Gastrocnemius medialis (tissue), 4 donors: ENCODE data around the gene ADARB2. TPM values are rescaled to one million over a fixed set of nuclear protein-coding genes. Genes with fewer than 3 reads are reported as not detected.

Experiments
- ATAC-seq, 2 donors: fragments of 150-250 bp; one replicate each; pipeline ENCODE4 v1.9.1; 2016
- DNase-seq, 2 donors: peaks; one replicate each; pipeline ENCODE4 v3.0.0-alpha.2; 2019
- H3K27ac ChIP-seq, 4 donors: fragments of 200-600 bp; sonication (generic); 1 replicate in 1 of 4; 2 replicates in 3 of 4; pipeline ENCODE4 v1.5.1; 2016 to 2018; ENCODE audit warnings: mild to moderate bottlenecking in 2 of 4, moderate library complexity in 1 of 4
- H3K27me3 ChIP-seq, 3 donors: fragments of 200-600 bp; sonication (generic) in 2 of 3; 1 replicate in 1 of 3; 2 replicates in 2 of 3; pipeline versions ENCODE4 v1.5.1 to v1.6.0; 2016 to 2019; ENCODE audit warnings: mild to moderate bottlenecking in 1 of 3, moderate library complexity in 1 of 3
- H3K36me3 ChIP-seq, 2 donors: fragments of 200-600 bp; sonication (generic) in 1 of 2; one replicate each; pipeline ENCODE4 v1.5.1; 2017 to 2018
- H3K4me1 ChIP-seq, 2 donors: fragments of 200-600 bp; sonication (generic) in 1 of 2; one replicate each; pipeline ENCODE4 v1.5.1; 2016 to 2017; ENCODE audit warnings: mild to moderate bottlenecking in 2 of 2
- H3K4me3 ChIP-seq, 4 donors: fragments of 200-600 bp; sonication (generic) in 3 of 4; 1 replicate in 1 of 4; 2 replicates in 3 of 4; pipeline ENCODE4 v1.5.1; 2016 to 2019; ENCODE audit warnings: mild to moderate bottlenecking in 2 of 4
- H3K9me3 ChIP-seq, 3 donors: fragments of 200-600 bp; sonication (generic) in 2 of 3; 1 replicate in 1 of 3; 2 replicates in 2 of 3; pipeline ENCODE4 v1.5.1; 2016 to 2019
- POLR2A ChIP-seq, 2 donors: fragments of 450-650 bp; IDR thresholded peaks; one replicate each; pipeline ENCODE4 v1.6.1; 2017; ENCODE audit warnings: antibody characterized with exemption in 2 of 2, mild to moderate bottlenecking in 2 of 2, moderate library complexity in 2 of 2
- in situ Hi-C, 4 donors: fragments of 200-750 bp; cut with MboI; loops; one replicate each; pipeline versions ENCODE4 v1.15.0 to v1.8.0; 2017; ENCODE audit warnings: low sequenced_read_pairs in 4 of 4
- intact Hi-C: fragments of 100-400 bp; cut with DNase I; formaldehyde crosslinking; loops from one replicate; pipeline ENCODE4 v1.15.1; 2023; ENCODE audit warnings: low total_unique reads
- total RNA-seq, 4 donors: library from RNA; depleted of rRNA; stranded (reverse); fragments of >200 nt; gene quantifications; one replicate each; pipeline versions ENCODE4 v1.1.0 to v1.2.3, GENCODE V29; 2016
- TF ChIP-seq, protein P1 (sequence below), 5 experiments: fragments of 450-650 bp in 3 of 5; fragments of 200-600 bp in 2 of 5; sonication (generic) in 2 of 5; IDR thresholded peaks in 4 of 5; conservative IDR thresholded peaks in 1 of 5; 1 replicate in 4 of 5; 2 replicates in 1 of 5; pipeline ENCODE4 v1.5.1; 2016 to 2019; ENCODE audit warnings: antibody characterized with exemption in 5 of 5, mild to moderate bottlenecking in 3 of 5, moderate library complexity in 3 of 5

The ADARB2 gene
- total RNA-seq, 4 donors from 2014 or later: 0.07 to 0.87 (median 0.10) TPM

DNA sequence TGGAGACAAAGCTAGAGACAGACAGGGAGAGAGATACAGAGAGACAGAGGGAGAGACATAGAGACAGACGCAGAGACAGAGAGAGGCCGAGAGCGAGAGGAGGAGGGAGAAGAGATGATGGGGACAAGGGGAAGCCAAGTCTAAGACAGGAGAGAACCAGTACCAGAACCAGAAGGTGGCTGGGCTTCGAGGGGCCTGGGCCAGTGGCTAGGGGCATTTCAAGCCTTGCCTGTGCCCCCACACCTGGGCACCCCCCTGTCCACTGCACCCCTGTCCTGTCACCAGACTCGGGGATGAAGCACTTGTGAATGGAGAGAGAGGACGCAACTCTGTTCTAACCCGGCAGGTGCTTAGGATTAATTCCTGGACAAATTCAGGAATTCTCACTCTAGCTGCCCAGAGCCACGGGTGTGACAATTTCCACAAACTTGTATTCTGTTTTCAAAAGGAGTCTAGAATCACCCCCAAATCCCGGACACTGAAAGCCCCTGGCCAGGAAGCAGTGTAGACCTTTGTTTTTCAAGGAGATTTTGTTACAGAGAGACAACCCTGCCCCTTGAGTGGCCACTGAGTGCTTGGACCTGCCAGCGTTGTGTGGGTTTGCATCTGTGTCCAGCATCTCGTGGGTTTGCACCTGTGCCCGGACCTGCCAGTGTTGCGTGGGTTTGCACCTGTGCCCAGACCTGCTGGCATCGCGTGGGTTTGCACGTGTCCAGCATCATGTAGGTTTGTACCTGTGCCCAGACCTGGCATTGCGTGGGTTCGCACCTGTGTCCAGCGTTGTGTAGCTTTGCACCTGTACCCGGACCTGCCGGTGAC is 523.9 kb downstream of the ADARB2 start:
- Histone ChIP-seq H3K36me3 (no peaks in the 10 kb centered on the region), H3K27me3 (no peaks in the 10 kb centered on the region), H3K4me3 (no peak overlapping the region), H3K9me3 (no peaks in the 10 kb centered on the region), H3K27ac (no peak overlapping the region), H3K4me1 (no peaks in the 10 kb centered on the region)
- intact Hi-C loops: no loop called here
- no peak for TF ChIP-seq POLR2A (IDR thresholded peaks at IDR 0.05)
- TF ChIP-seq, protein P1, sequence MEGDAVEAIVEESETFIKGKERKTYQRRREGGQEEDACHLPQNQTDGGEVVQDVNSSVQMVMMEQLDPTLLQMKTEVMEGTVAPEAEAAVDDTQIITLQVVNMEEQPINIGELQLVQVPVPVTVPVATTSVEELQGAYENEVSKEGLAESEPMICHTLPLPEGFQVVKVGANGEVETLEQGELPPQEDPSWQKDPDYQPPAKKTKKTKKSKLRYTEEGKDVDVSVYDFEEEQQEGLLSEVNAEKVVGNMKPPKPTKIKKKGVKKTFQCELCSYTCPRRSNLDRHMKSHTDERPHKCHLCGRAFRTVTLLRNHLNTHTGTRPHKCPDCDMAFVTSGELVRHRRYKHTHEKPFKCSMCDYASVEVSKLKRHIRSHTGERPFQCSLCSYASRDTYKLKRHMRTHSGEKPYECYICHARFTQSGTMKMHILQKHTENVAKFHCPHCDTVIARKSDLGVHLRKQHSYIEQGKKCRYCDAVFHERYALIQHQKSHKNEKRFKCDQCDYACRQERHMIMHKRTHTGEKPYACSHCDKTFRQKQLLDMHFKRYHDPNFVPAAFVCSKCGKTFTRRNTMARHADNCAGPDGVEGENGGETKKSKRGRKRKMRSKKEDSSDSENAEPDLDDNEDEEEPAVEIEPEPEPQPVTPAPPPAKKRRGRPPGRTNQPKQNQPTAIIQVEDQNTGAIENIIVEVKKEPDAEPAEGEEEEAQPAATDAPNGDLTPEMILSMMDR (IDR thresholded peaks at IDR 0.05 in 4 of 5, conservative IDR thresholded peaks at IDR 0.05 in 1 of 5): no peak
- DNase-seq (no peak), ATAC-seq (no peak)
- in situ Hi-C loops: no loop called here

DNA sequence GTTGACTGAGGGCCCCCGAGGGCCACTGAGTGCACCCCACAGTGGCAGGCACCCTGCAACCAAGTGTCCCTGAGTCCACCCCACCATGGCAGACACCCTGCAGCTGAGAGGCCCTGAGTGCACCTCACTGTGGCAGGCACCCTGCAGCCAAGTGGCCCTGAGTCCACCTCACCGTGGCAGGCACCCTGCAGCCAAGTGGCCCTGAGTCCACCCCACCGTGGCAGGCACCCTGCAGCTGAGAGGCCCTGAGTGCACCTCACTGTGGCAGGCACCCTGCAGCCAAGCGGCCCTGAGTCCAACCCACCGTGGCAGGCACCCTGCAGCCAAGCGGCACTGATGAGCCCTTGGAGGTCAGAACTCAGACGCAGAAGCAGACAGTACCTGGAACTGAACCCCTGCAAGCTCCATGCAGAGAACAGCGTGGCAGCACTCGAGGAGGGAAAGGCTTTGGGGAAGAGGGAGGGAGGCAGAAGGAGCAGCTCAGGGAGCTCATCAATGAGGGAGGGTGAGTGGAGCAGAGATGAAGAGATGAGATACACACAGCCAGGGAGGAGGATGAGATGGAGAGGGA is 524.7 kb downstream of the ADARB2 start:
- Histone ChIP-seq H3K4me3 (no peak overlapping the region), H3K27ac (no peak overlapping the region), H3K27me3 (no peaks in the 10 kb centered on the region), H3K4me1 (no peaks in the 10 kb centered on the region), H3K9me3 (no peaks in the 10 kb centered on the region), H3K36me3 (no peaks in the 10 kb centered on the region)
- DNase-seq (no peak), ATAC-seq (no peak)
- no peak for TF ChIP-seq POLR2A (IDR thresholded peaks at IDR 0.05)
- TF ChIP-seq, protein P1 (IDR thresholded peaks at IDR 0.05 in 4 of 5, conservative IDR thresholded peaks at IDR 0.05 in 1 of 5): no peak
- intact Hi-C loops (no loop called here), in situ Hi-C loops (no loop called here)

DNA sequence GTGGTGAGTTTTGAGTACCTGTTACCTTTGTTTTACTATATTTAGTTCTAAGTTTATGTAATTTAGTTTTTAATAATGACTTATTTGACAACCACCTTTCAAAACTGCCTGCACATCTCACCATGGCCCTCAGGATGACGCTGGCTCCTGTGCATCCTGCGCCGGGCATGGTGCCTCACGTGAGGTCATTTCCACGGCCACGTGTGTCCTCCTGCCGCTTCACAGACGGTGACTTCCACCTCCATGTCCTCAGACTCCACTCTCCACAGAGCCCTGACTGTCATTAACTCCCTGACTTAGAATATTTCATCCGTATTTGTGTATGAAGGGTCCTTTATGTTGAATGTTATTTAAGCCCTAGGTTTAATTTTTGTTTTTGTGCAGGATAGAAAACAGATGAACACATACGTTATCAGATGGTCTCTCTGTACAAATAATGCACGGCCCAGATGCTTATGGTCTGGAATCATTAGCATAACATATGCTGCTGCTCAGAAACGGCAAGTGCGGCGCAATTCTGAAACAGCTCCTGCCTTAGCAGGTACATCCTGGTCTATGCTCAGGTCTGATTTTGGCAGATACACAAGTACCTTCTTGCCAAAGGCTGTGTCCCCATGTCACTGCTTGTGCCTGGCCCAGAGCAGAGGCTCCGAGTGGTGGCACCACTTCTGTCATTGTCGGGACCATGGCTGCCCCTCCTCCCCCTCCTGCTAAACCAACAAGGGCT is 525.3 kb downstream of the ADARB2 start:
- intact Hi-C loops (no loop called here), in situ Hi-C loops (no loop called here)
- Histone ChIP-seq H3K4me1 (no peaks in the 10 kb centered on the region), H3K9me3 (no peaks in the 10 kb centered on the region), H3K4me3 (no peak overlapping the region), H3K27ac (no peak overlapping the region), H3K27me3 (no peaks in the 10 kb centered on the region), H3K36me3 (no peaks in the 10 kb centered on the region)
- TF ChIP-seq POLR2A (IDR thresholded peaks at IDR 0.05): no peak
- TF ChIP-seq, protein P1 (IDR thresholded peaks at IDR 0.05 in 4 of 5, conservative IDR thresholded peaks at IDR 0.05 in 1 of 5): no peak
- ATAC-seq: no peak
- DNase-seq: no peak

DNA sequence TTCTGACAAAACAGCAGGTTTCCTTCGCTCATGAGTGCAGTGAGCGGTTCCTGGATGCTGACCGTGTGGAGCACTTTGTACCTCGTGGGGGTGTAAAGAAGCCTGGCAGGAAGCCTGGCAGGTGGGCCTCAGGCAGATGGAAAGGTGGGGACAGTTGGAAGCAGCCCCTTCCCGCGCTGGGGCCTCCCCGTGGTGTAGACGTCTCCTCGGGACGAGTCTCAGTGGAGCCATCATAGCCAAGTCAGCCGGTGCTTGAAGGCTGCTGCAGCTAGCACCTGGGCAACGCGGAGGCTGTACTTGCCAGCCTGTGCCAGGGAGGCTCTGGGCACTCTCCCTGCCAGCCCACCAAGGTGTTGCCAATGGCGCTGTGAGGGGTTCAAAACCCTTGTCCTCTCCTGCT is 526.7 kb downstream of the ADARB2 start:
- TF ChIP-seq POLR2A (IDR thresholded peaks at IDR 0.05): no peak
- TF ChIP-seq, protein P1 (IDR thresholded peaks at IDR 0.05 in 4 of 5, conservative IDR thresholded peaks at IDR 0.05 in 1 of 5): no peak
- intact Hi-C loops (no loop called here), in situ Hi-C loops (no loop called here)
- Histone ChIP-seq H3K4me1 (no peaks in the 10 kb centered on the region), H3K36me3 (no peaks in the 10 kb centered on the region), H3K27ac (no peak overlapping the region), H3K4me3 (no peak overlapping the region), H3K27me3 (no peaks in the 10 kb centered on the region), H3K9me3 (no peaks in the 10 kb centered on the region)
- DNase-seq (no peak), ATAC-seq (no peak)
